GM12878 (cell line): ENCODE measurements around the gene SLC19A2. TPM values are rescaled to one million over a fixed set of nuclear protein-coding genes. Genes with fewer than 3 reads are reported as not detected.

Experiments
- ATAC-seq: fragments of 200-7000 bp; cut with Tn5 transposase; 3 replicates; pipeline ENCODE4 v1.9.1; 2020; ENCODE audit warnings: mild to moderate bottlenecking, moderate library complexity
- BruUV-seq: library from RNA; stranded (reverse); fragments of 400-500 nt; replicated peaks from 2 replicates; lab custom pipeline; 2021; lab: Mats Ljungman, UMichigan
- CTCF ChIA-PET: fragments of 300-600 bp; sonication (Branson Sonifier 250); formaldehyde crosslinking; extraction: SDS; loops from one replicate; lab custom pipeline; 2021; ENCODE audit warnings: inconsistent platforms; lab: Yijun Ruan, JAX
- POLR2A ChIA-PET: fragments of 350-600 bp; formaldehyde crosslinking; extraction: SDS; loops from one replicate; lab custom pipeline; 2021; ENCODE audit warnings: inconsistent platforms; lab: Charles Lee
- RAD21 ChIA-PET: fragments of 300-600 bp; sonication (Branson Sonifier 250); formaldehyde crosslinking; loops from one replicate; lab custom pipeline; 2023; ENCODE audit warnings: antibody characterized with exemption; ENCODE audit not compliant: unreplicated experiment; lab: Charles Lee
- SMC1A ChIA-PET: fragments of 300-600 bp; sonication (Branson Sonifier 250); formaldehyde crosslinking; loops from one replicate; lab custom pipeline; 2023; ENCODE audit not compliant: unreplicated experiment, uncharacterized antibody; lab: Charles Lee
- DNase-seq: peaks from one replicate; pipeline ENCODE4 v3.0.0-alpha.2; 2011; ENCODE audit warnings: low read depth, low spot score
- FAIRE-seq: peaks from 3 replicates; lab custom pipeline; 2011; peaks lifted over from hg19 to GRCh38; lab: Jason Lieb, UNC
- H2AFZ ChIP-seq: 2 replicates; pipeline ENCODE4 v1.6.0; 2011; ENCODE audit warnings: low read depth, low read length, control low read depth; ENCODE audit not compliant: control insufficient read depth
- H3K27ac ChIP-seq: 2 replicates; pipeline ENCODE4 v1.5.1; 2011; ENCODE audit warnings: control low read depth; ENCODE audit not compliant: control insufficient read depth, insufficient read depth
- H3K27me3 ChIP-seq, 2 experiments: replicated peaks in 1 of 2; 2 replicates each; pipeline versions ENCODE4 v1.6.0 to v1.6.1; 2011; ENCODE audit warnings: low read length in 1 of 2; ENCODE audit not compliant: control insufficient read depth in 2 of 2, insufficient read depth in 2 of 2
- H3K36me3 ChIP-seq, 2 experiments: 2 replicates each; pipeline ENCODE4 v1.5.1; 2011; ENCODE audit warnings: low read length in 1 of 2; ENCODE audit not compliant: control insufficient read depth in 2 of 2, insufficient read depth in 2 of 2
- H3K4me1 ChIP-seq: 2 replicates; pipeline ENCODE4 v1.6.1; 2011; ENCODE audit warnings: mild to moderate bottlenecking, low read length, moderate library complexity, mixed read lengths; ENCODE audit not compliant: control insufficient read depth, insufficient read depth
- H3K4me2 ChIP-seq: 2 replicates; pipeline ENCODE4 v1.6.0; 2011; ENCODE audit warnings: control low read depth; ENCODE audit not compliant: control insufficient read depth, insufficient read depth
- H3K4me3 ChIP-seq: fragments of 200-600 bp; sonication (generic); 2 replicates; pipeline ENCODE4 v1.5.1; 2016
- H3K79me2 ChIP-seq: 2 replicates; pipeline ENCODE4 v1.6.0; 2011; ENCODE audit warnings: low read length; ENCODE audit not compliant: control insufficient read depth, insufficient read depth
- H3K9ac ChIP-seq: 2 replicates; pipeline ENCODE4 v1.8.0; 2011; ENCODE audit warnings: low read length, control low read depth, mixed read lengths; ENCODE audit not compliant: control insufficient read depth, insufficient read depth
- H3K9me3 ChIP-seq: replicated peaks from 3 replicates; pipeline ENCODE4 v1.5.1; 2011; ENCODE audit warnings: mild to moderate bottlenecking, low read length; ENCODE audit not compliant: control insufficient read depth, insufficient read depth
- H4K20me1 ChIP-seq: 2 replicates; pipeline ENCODE4 v1.6.0; 2011; ENCODE audit not compliant: control insufficient read depth, insufficient read depth
- E2F8 ChIP-seq: fragments of 450-650 bp; IDR thresholded peaks from 2 replicates; pipeline ENCODE4 v1.6.1; 2018; ENCODE audit warnings: mild to moderate bottlenecking, low read depth, moderate library complexity; ENCODE audit not compliant: partially characterized antibody
- EZH2 ChIP-seq: IDR thresholded peaks from 2 replicates; pipeline ENCODE4 v1.6.1; 2012; ENCODE audit warnings: low read depth, mild to moderate bottlenecking, control low read depth, inconsistent platforms, low read length, borderline replicate concordance; ENCODE audit not compliant: control insufficient read depth
- HDGF ChIP-seq: fragments of 450-650 bp; IDR thresholded peaks from 2 replicates; pipeline ENCODE4 v1.6.1; 2016; ENCODE audit warnings: antibody characterized with exemption
- HSF1 ChIP-seq: fragments of 150-350 bp; IDR thresholded peaks from 2 replicates; pipeline ENCODE4 v1.6.1; 2014; ENCODE audit warnings: mild to moderate bottlenecking, low read depth, low read length
- IKZF1 ChIP-seq: fragments of 450-650 bp; conservative IDR thresholded peaks from 2 replicates; pipeline ENCODE4 v1.6.1; 2017; ENCODE audit warnings: antibody characterized with exemption, mild to moderate bottlenecking
- RAD21 ChIP-seq: IDR thresholded peaks from 2 replicates; pipeline ENCODE4 v1.6.1; 2011; ENCODE audit warnings: mild to moderate bottlenecking, low read depth, low read length, moderate library complexity; ENCODE audit not compliant: insufficient read depth
- RUNX3 ChIP-seq: IDR thresholded peaks from 2 replicates; pipeline ENCODE4 v1.6.1; 2012; ENCODE audit warnings: low read length, inconsistent platforms
- WGBS: methylation state at CpG from one replicate; pipeline ENCODE4 v1.1.6; 2016; ENCODE audit warnings: low lambda C conversion rate; ENCODE audit not compliant: insufficient replicate concordance, insufficient coverage; ENCODE audit errors: missing lambda C conversion rate; 5-methylcytosine and 5-hydroxymethylcytosine counted together
- in situ Hi-C: fragments of 300-500 bp; cut with MboI; formaldehyde crosslinking; loops from 9 replicates; pipeline ENCODE4 v1.14.3; 2018; ENCODE audit warnings: mixed read lengths
- intact Hi-C: fragments of 100-400 bp; cut with micrococcal nuclease; formaldehyde crosslinking; loops from one replicate; pipeline ENCODE4 v1.14.2; 2022; ENCODE audit not compliant: unreplicated experiment
- polyA plus RNA-seq, 11 experiments: library from polyadenylated mRNA; depleted of rRNA in 4 of 11; unstranded in 6 of 11; stranded (reverse) in 5 of 11; fragments of >200 nt; fragmentation: Nextera tagmentation in 4 of 11; fragmentation: Illumina TruSeq in 1 of 11; extraction: Ambion mirVana in 4 of 11; extraction: Trizol in 1 of 11; gene quantifications; 1 replicate in 1 of 11; 2 replicates in 10 of 11; pipeline versions ENCODE4 v1.2.1 to v1.2.3, GENCODE V29; 2011 to 2016; ENCODE audit warnings: inconsistent platforms in 2 of 11, missing spikeins in 2 of 11, low read depth in 1 of 11
- total RNA-seq, 4 experiments: library from RNA; depleted of rRNA in 3 of 4; stranded (reverse); fragments of >200 nt in 3 of 4; fragmentation: Illumina TruSeq in 1 of 4; extraction: Trizol in 1 of 4; gene quantifications; 2 replicates each; pipeline versions ENCODE4 v1.2.1 to v1.2.3, GENCODE V29; 2013 to 2021
- TF ChIP-seq, protein P1 (sequence below): fragments of 450-650 bp; IDR thresholded peaks from 2 replicates; pipeline ENCODE4 v1.6.1; 2017; ENCODE audit warnings: mild to moderate bottlenecking

Gene SLC19A2
- total and polyA plus RNA-seq, 10 of the 15 experiments (the other 5 are each of a cell fraction or from before 2014, with no cell fraction given), result 1.2 to 7.8 (median 2.5) TPM

- Histone ChIP-seq H3K4me1 (no peaks in the 10 kb centered on the region), H3K4me3 (no peak overlapping the region), H3K27ac (no peak overlapping the region), H3K36me3 (0 out of 4 replicates have a peak, but pooled peaks cover 0 to 1% of the 10 kb centered on the region in 2 experiments), H4K20me1 (no peaks in the 10 kb centered on the region), H3K9ac (no peak overlapping the region), H3K4me2 (no peak overlapping the region), H2AFZ (no peak overlapping the region), H3K27me3 (no peaks in the 10 kb centered on the region), H3K9me3 (no peaks in the 10 kb centered on the region), H3K79me2 (no peaks in the 10 kb centered on the region)
- ChIA-PET CTCF (interaction anchor here (0.9 to 1.2 kb wide), 2 partner anchors 72 to 127 kb away, joined by 3 to 4 read pairs; no protein-coding TSS in a partner anchor), POLR2A (no interaction called here), RAD21 (interaction anchor here (0.9 kb wide), 1 partner anchor 54 kb away, joined by 3 read pairs; no protein-coding TSS in a partner anchor), SMC1A (interaction anchor here (0.7 to 1.8 kb wide), 3 partner anchors 9 to 12 kb away, joined by 3 to 6 read pairs (median 4); partner anchors contain the start of gene SLC19A2)
- TF ChIP-seq E2F8 (no peak), RUNX3 (no peak), RAD21 (no peak), HDGF (no peak), EZH2 (no peak), IKZF1 (no peak), HSF1 (no peak)
- TF ChIP-seq, protein P1, sequence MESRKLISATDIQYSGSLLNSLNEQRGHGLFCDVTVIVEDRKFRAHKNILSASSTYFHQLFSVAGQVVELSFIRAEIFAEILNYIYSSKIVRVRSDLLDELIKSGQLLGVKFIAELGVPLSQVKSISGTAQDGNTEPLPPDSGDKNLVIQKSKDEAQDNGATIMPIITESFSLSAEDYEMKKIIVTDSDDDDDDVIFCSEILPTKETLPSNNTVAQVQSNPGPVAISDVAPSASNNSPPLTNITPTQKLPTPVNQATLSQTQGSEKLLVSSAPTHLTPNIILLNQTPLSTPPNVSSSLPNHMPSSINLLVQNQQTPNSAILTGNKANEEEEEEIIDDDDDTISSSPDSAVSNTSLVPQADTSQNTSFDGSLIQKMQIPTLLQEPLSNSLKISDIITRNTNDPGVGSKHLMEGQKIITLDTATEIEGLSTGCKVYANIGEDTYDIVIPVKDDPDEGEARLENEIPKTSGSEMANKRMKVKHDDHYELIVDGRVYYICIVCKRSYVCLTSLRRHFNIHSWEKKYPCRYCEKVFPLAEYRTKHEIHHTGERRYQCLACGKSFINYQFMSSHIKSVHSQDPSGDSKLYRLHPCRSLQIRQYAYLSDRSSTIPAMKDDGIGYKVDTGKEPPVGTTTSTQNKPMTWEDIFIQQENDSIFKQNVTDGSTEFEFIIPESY, result no peak
- DNase-seq (no peak), FAIRE-seq (no peak), ATAC-seq (no peak)
- BruUV-seq, result no TSS peak
- whole genome bisulfite sequencing, result 100% methylated on average over 1 of the region's 1 CpG
- intact Hi-C loops (no loop called here), in situ Hi-C loops (loop anchor here (5.0 kb wide), 1 partner anchor 73 kb away; no protein-coding TSS in a partner anchor)
Measured at GRCh38 chr1:169474302-169474995, 11.3 kb downstream of the SLC19A2 start.
